Suprapubic skin (tissue), 4 donors: ENCODE measurements around the gene NEU4. TPM values are rescaled to one million over a fixed set of nuclear protein-coding genes. Genes with fewer than 3 reads are reported as not detected.
A peak's percentile ranks its signal among the peaks of the same experiment; 100 is the strongest.

Experiments used
- DNase-seq, 2 donors: peaks; one replicate each; pipeline ENCODE4 v3.0.0-alpha.2; 2019; ENCODE audit warnings: low spot score in 2 of 2
- H3K27ac ChIP-seq: fragments of 200-600 bp; sonication (generic); one replicate; pipeline ENCODE4 v1.5.1; 2019
- H3K27me3 ChIP-seq: fragments of 200-600 bp; sonication (generic); one replicate; pipeline ENCODE4 v1.5.1; 2019
- H3K36me3 ChIP-seq: fragments of 200-600 bp; sonication (generic); one replicate; pipeline ENCODE4 v1.5.1; 2019
- H3K4me1 ChIP-seq: fragments of 200-600 bp; sonication (generic); one replicate; pipeline ENCODE4 v1.5.1; 2019
- H3K4me3 ChIP-seq: fragments of 200-600 bp; sonication (generic); one replicate; pipeline ENCODE4 v1.5.1; 2019; ENCODE audit warnings: mild to moderate bottlenecking
- H3K9me3 ChIP-seq: fragments of 200-600 bp; sonication (generic); one replicate; pipeline ENCODE4 v1.5.1; 2019
- EP300 ChIP-seq: sonication (generic); formaldehyde crosslinking; IDR thresholded peaks from one replicate; pipeline ENCODE4 v1.6.1; 2017; ENCODE audit warnings: antibody characterized with exemption
- POLR2A ChIP-seq, 2 donors: fragments of 450-650 bp; IDR thresholded peaks; one replicate each; pipeline ENCODE4 v1.6.1; 2017; ENCODE audit warnings: antibody characterized with exemption in 2 of 2, mild to moderate bottlenecking in 2 of 2, moderate library complexity in 2 of 2
- POLR2AphosphoS5 ChIP-seq, 3 donors: sonication (generic); formaldehyde crosslinking; IDR thresholded peaks; one replicate each; pipeline ENCODE4 v1.6.1; 2017; ENCODE audit warnings: antibody characterized with exemption in 3 of 3
- WGBS: methylation state at CpG from one replicate; pipeline ENCODE4 v1.1.5; 2018; 5-methylcytosine and 5-hydroxymethylcytosine counted together
- total RNA-seq, 4 donors: library from RNA; depleted of rRNA; stranded (reverse); fragments of >200 nt; gene quantifications; one replicate each; pipeline ENCODE4 v1.1.0, GENCODE V29; 2016
- TF ChIP-seq, protein P1 (sequence below), 2 donors: fragments of 200-600 bp in 1 of 2; fragments of 450-650 bp in 1 of 2; sonication (generic) in 1 of 2; IDR thresholded peaks; one replicate each; pipeline ENCODE4 v1.5.1; 2016 to 2019; ENCODE audit warnings: antibody characterized with exemption in 2 of 2, mild to moderate bottlenecking in 1 of 2, moderate library complexity in 1 of 2

The NEU4 gene
- total RNA-seq, 4 donors from 2014 or later: 0.21 to 0.70 TPM; not detected in 2

DNA sequence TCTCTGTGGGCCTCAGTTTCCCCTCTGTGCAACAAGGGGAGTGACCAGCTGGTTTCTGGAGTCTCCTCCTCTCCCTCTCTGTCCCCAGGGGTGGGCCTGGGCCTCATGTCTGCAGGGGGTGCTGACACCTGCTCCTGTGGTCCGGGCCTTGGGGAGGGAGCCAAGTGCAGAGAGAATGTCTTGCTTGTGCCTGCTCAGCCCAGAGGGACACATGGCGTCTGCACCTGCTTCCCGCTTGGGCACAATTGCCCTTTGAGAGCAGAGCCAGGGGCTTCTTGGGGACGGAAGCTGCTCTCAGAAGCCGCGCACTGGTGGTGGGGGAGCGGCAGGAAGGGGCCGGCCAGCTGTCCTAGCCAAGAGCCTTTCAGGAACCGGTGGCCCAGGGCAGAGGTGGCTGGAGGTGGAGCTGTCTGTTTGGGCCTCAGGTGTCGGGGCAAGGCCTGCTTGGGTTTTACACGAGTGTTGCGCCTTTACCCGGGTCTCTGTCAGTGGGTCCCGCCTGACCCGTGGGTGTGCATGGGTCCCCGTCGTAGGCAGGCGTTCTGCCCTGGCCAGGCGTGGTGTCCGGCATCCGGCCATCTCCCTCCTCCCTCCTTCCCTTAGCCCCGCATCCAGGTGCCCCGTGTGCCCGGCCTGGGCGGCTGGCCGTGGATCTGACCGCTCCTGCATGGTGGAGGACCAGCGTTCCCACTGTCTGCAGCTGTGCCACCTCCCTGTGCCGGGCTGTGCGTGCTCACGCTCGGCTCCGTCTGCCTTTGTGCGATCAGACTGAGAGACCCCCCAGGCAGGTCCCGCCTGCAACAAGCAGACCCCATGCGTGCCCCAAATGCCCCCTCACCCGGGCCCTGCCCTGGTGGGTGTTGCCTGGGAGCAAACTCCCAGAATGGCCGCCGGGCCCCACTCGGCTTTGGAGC lies 4.0 kb downstream of the NEU4 start:
- DNase-seq: peak in 1 of 2 donors; percentile 62
- H3K27ac ChIP-seq: no peak overlapping the region

DNA sequence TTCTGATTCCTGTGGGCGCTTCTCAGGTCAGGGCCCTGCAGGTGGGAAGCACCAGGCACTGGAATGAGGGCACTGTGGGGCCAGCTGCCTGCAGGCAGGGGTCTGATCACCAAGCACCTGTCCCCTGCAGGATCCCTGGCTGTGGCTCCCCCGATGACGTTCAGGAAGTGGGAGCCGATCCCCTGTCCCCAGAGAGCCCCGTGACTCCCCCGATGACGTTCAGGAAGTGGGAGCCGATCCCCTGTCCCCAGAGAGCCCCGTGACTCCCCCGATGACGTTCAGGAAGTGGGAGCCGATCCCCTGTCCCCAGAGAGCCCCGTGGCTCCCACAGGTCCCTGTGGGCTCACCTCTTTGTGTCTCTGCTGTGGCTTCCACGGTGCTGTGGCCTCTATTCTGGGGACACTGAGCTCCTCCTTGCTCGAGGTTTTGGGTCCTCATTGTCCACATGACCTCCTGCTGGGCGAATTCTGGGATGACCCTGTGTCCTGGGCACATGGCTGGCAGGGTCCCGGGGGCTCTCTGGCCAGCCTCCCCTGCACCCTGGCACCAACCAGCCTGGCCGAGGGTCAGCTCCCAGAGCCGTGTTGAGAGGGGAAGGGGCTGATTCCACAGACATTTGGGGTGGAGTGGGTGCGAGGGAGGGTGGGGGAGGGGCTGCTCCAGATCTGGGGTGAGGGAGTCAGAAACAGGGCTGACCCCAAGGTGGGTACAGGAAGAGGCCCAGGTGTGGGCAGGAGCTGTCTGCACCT lies 4.8 kb downstream of the NEU4 start:
- H3K9me3 ChIP-seq: no peaks in the 10 kb centered on the region
- no peak for TF ChIP-seq POLR2AphosphoS5 (IDR thresholded peaks at IDR 0.05)
- no peak for TF ChIP-seq POLR2A (IDR thresholded peaks at IDR 0.05)
- TF ChIP-seq EP300: no peak
- TF ChIP-seq, protein P1, sequence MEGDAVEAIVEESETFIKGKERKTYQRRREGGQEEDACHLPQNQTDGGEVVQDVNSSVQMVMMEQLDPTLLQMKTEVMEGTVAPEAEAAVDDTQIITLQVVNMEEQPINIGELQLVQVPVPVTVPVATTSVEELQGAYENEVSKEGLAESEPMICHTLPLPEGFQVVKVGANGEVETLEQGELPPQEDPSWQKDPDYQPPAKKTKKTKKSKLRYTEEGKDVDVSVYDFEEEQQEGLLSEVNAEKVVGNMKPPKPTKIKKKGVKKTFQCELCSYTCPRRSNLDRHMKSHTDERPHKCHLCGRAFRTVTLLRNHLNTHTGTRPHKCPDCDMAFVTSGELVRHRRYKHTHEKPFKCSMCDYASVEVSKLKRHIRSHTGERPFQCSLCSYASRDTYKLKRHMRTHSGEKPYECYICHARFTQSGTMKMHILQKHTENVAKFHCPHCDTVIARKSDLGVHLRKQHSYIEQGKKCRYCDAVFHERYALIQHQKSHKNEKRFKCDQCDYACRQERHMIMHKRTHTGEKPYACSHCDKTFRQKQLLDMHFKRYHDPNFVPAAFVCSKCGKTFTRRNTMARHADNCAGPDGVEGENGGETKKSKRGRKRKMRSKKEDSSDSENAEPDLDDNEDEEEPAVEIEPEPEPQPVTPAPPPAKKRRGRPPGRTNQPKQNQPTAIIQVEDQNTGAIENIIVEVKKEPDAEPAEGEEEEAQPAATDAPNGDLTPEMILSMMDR (IDR thresholded peaks at IDR 0.05): no peak
- peaks cover 21% of the 10 kb centered on the region for H3K27me3 ChIP-seq
- no peak overlapping the region for H3K27ac ChIP-seq
- DNase-seq: peak; percentile 64 to 68
- no peaks in the 10 kb centered on the region for H3K36me3 ChIP-seq
- 64% methylated on average over 6 of the region's 20 CpGs for WGBS
- no peak overlapping the region for H3K4me3 ChIP-seq
- H3K4me1 ChIP-seq: no peaks in the 10 kb centered on the region

More for the DNA sequence above, 4.0 kb downstream of the NEU4 start:
- Histone ChIP-seq H3K36me3 (no peaks in the 10 kb centered on the region), H3K4me1 (no peaks in the 10 kb centered on the region), H3K27me3 (peaks cover 21% of the 10 kb centered on the region), H3K9me3 (no peaks in the 10 kb centered on the region), H3K4me3 (no peak overlapping the region)
- TF ChIP-seq, protein P1 (IDR thresholded peaks at IDR 0.05): no peak
- TF ChIP-seq POLR2A (IDR thresholded peaks at IDR 0.05) (no peak), EP300 (no peak), POLR2AphosphoS5 (IDR thresholded peaks at IDR 0.05) (no peak)
- WGBS: 89% methylated on average over 18 of the region's 40 CpGs

DNA sequence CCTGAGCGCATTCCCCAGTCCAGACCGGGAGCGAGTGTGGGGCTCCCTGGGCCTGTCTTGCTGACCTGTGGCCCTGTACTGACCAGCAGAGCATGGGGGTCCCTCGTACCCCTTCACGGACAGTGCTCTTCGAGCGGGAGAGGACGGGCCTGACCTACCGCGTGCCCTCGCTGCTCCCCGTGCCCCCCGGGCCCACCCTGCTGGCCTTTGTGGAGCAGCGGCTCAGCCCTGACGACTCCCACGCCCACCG lies 5.3 kb downstream of the NEU4 start:
- peaks cover 21% of the 10 kb centered on the region for H3K27me3 ChIP-seq
- 90% methylated on average over 2 of the region's 17 CpGs for WGBS
- H3K4me3 ChIP-seq: no peak overlapping the region
- no peaks in the 10 kb centered on the region for H3K9me3 ChIP-seq
- peak in 1 of 2 donors; percentile 57 for DNase-seq
- H3K27ac ChIP-seq: no peak overlapping the region
- H3K4me1 ChIP-seq: no peaks in the 10 kb centered on the region
- TF ChIP-seq, protein P1 (IDR thresholded peaks at IDR 0.05): no peak
- TF ChIP-seq POLR2AphosphoS5 (IDR thresholded peaks at IDR 0.05) (no peak), POLR2A (IDR thresholded peaks at IDR 0.05) (no peak)
- no peaks in the 10 kb centered on the region for H3K36me3 ChIP-seq

DNA sequence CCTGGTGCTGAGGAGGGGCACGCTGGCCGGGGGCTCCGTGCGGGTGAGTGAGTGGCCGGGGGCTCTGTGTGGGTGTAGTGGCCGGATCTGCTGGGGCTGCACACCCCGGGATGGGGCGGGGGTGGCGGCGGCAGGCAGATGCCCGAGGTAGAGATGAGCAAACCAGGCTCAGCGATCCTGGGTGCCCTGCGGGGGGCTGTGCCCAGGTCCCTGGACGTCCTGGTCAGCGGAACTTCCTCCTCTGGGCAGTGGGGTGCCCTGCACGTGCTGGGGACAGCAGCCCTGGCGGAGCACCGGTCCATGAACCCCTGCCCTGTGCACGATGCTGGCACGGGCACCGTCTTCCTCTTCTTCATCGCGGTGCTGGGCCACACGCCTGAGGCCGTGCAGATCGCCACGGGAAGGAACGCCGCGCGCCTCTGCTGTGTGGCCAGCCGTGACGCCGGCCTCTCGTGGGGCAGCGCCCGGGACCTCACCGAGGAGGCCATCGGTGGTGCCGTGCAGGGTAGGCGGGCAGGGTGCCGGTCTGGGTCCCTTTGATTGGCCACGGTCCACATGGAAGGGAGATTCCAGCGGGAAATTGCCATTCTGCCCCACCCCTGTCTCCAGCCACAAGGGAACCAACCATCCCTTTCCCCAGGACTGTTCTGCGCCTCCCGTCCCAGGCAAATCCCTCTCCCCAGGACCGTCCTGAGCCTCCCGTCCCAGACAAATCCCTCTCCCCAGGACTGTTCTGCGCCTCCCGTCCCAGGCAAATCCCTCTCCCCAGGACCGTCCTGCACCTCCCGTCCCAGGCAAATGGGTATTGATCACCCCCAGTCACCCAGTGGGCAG lies 5.9 kb downstream of the NEU4 start:
- Histone ChIP-seq H3K4me3 (no peak overlapping the region), H3K27me3 (peaks cover 21% of the 10 kb centered on the region), H3K4me1 (no peaks in the 10 kb centered on the region), H3K27ac (no peak overlapping the region), H3K36me3 (no peaks in the 10 kb centered on the region), H3K9me3 (no peaks in the 10 kb centered on the region)
- TF ChIP-seq, protein P1 (IDR thresholded peaks at IDR 0.05): no peak
- no peak for TF ChIP-seq POLR2AphosphoS5 (IDR thresholded peaks at IDR 0.05)
- no peak for TF ChIP-seq POLR2A (IDR thresholded peaks at IDR 0.05)
- no peak for TF ChIP-seq EP300
- peak; percentile 48 to 72 for DNase-seq
- 89% methylated on average over 39 of the region's 52 CpGs for WGBS
